GM18508 (cell line): ENCODE data around the gene CTDNEP1.

Experiments
- ATAC-seq: cut with Tn5 transposase; IDR thresholded peaks from one replicate; pipeline ENCODE4 v1.9.1; 2021; ENCODE audit warnings: moderate number of reproducible peaks; ENCODE audit not compliant: insufficient read depth, unreplicated experiment

Gene CTDNEP1

GRCh38 chr17:7251661-7252175, at the start of gene CTDNEP1:
CTDNEP1 (minus strand) TSS chr17:7251734; CDS start chr17:7251296, 438 bp downstream.
- peak; percentile 63 for ATAC-seq

DNA sequence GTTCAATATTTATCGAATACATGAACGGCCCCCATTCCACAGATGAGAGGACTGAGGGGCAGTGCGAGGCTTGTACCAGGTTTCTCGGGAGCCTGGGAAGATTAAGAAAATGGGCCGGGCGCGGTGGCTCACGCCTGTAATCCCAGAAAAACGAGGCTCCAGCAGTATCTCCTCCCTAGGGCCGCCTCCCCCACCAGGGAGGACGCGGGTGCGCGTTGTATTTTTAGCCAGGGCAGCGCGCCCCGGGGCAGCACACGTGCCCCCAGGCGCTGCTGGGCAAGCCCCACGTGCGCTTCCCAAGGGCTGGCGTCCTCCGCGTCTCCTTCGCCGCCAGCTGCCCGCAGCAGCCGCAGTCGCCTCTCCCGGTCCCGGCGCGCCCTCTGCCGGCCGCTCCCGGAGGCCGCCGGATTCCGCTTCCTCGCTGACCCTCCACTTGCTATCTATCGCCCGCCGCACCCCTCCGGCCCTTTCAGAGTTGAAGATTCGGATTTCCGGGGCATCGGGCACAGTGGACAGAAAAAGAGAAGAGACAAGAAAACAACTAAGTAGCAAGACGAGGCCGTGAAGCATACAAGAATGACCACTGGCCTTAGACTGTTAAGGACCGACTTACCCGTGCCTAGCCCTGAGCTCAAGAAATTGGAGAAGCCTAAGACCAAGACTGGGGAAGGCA, 44.8 kb upstream of the CTDNEP1 start:
- ATAC-seq, result no peak

GRCh38 chr17:7295230-7296180, 44.0 kb upstream of the CTDNEP1 start:
- ATAC-seq, result no peak

DNA sequence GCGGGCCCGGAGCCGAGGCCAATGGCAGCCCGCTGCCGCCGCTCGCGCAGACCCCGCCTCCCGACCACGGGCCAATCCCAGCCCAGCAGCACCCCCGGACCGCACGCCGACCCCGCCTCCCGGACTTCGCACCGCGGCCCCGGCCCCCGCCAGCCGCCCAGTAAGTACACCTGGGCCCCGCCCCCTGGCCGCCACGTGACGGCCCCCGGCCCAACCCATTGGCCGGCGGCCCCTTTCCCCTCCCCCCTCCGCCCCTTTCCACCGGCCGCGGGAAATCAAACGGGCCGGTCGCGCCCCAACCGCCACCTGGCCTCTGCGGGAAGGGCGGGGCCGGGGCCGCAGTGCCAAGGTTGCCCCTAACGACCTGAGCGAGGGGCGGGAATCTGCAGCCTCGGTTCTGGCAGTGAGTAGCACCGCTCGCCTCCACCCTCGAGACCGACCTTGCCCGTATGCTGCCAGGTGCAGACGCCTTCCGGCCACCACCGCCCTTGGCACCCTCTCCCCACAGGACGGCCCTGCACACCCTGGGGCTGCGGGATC, 43.1 kb upstream of the CTDNEP1 start, which contains the start of gene YBX2:
Gene YBX2 (minus strand): TSS at position 26 of the 540 bp plus-strand sequence. CDS start 139 bp downstream, outside the sequence.
- ATAC-seq, result no peak

- ATAC-seq, result no peak
Observed at GRCh38 chr17:7293816-7294613, 42.5 kb upstream of the CTDNEP1 start.

DNA sequence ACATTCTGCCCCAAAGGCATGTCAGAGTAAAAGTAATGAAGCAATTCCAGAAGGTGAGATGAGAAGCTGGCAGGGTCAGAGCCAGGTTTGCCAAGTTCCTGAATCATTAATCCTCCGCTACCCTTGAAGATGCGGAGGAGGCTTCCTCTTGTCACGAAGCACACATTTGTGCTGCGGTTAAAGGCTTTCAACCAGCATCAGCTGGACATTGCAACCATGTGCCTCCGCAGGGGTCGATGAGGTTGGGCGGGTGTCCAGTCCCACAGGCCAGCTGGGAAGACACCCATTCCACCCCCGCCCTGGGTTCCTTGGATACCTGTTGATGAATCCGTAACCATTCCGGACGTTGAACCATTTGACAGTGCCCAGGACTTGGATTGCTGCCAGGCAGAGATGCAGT, 41.6 kb upstream of the CTDNEP1 start:
- no peak for ATAC-seq

GRCh38 chr17:7292729-7293128, 41.2 kb upstream of the CTDNEP1 start:
- no peak for ATAC-seq

DNA sequence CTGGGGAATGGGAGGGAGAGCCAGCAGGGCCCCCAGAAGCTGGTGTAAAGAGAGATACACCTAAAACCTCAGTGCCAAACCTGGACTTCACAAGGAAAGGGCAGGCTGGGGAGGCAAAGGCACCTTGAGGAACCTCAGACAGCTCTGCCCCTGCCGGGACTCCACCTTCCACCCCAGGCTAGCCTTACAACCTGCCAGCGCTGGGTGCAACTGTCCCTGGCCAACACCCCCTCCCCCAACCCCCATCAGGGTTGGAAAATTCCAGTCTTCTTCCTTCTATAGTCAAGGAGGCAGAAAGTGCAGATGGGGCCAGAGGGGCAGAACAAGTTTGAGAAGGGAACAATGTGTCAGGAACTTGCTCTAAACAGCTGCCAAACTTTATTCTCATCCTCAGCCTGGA, 40.7 kb upstream of the CTDNEP1 start:
- no peak for ATAC-seq

- ATAC-seq, result no peak
Observed at GRCh38 chr17:7290685-7291084, 39.2 kb upstream of the CTDNEP1 start.

- ATAC-seq, result no peak
Observed at GRCh38 chr17:7290166-7290565, 38.6 kb upstream of the CTDNEP1 start.

DNA sequence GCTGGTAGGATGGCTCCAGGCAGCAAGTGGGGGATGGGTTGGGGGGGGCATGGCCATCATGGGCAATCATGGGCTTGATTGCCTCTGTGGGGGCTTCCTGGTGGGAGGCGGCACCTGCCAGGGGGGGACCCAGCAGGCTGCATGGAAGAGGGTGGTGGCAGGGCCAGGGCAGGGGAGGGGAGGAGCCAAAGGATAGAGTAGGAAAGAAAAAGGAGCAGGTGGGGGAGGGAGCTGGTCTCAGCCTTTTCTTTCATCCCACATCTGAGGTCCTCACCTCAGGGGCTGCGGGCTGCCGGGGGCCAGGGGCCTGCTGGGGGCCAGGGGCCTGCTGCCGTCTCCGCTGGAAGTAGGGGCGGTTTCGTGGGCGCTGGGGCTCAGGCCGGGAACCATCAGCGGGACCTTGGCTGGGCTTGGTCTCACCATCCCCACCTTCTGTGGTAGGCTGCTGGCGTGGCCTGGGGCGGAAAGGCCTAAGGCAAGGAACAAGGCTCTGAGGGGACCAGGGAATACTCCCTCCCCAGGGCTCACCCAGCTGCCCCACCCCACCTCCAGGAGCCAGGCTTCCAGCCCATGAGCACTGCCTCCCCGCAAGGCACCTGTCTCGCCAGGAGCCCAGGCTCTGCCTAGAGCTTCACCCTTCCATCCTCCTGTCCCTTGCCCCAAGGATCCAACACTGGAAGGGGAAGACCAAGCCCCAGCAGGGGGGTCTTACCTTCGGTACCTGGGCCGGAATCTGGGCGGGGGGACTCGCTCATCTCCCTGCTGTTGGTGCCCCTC, 37.9 kb upstream of the CTDNEP1 start:
- no peak for ATAC-seq

DNA sequence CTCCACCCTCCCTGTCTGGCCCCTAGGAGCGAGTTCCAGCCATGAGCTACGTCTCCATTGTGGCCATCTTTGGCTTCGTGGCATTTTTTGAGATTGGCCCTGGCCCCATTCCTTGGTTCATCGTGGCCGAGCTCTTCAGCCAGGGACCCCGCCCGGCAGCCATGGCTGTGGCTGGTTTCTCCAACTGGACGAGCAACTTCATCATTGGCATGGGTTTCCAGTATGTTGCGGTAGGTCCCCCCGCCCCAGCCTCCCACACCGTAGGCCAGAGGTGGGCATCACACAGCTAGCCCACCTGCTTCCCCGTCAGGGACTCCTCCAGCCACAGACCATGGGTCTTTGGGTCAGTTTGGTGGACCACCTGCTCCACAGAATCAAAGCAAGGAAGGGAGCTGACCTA, 34.1 kb upstream of the CTDNEP1 start:
- no peak for ATAC-seq

- ATAC-seq, result no peak
Observed at GRCh38 chr17:7284911-7285310, 33.4 kb upstream of the CTDNEP1 start.

- ATAC-seq, result no peak
Observed at GRCh38 chr17:7283471-7284216, 32.1 kb upstream of the CTDNEP1 start.

GRCh38 chr17:7282752-7283321, 31.3 kb upstream of the CTDNEP1 start:
- no peak for ATAC-seq

GRCh38 chr17:7281953-7282751, 30.6 kb upstream of the CTDNEP1 start:
- ATAC-seq, result no peak
